WERI-Rb-1 (cell line): ENCODE data around the gene BMPR2.

Experiments
- DNase-seq: peaks from one replicate; pipeline ENCODE4 v3.0.0-alpha.2; 2020
- H3K27ac ChIP-seq: fragments of 250-450 bp; sonication (Bioruptor Pico); 2 replicates; pipeline ENCODE4 v1.5.1; 2020; ENCODE audit warnings: mild to moderate bottlenecking, moderate library complexity
- H3K27me3 ChIP-seq: fragments of 250-450 bp; sonication (Bioruptor Pico); 2 replicates; pipeline ENCODE4 v1.5.1; 2021; ENCODE audit warnings: mild to moderate bottlenecking, low read depth, moderate library complexity; ENCODE audit not compliant: insufficient read depth, severe bottlenecking
- H3K36me3 ChIP-seq: fragments of 250-450 bp; sonication (Bioruptor Pico); 2 replicates; pipeline ENCODE4 v1.5.1; 2020; ENCODE audit warnings: mild to moderate bottlenecking, moderate library complexity
- H3K4me3 ChIP-seq: 2 replicates; pipeline ENCODE4 v1.5.1; 2011; ENCODE audit warnings: low read depth, mild to moderate bottlenecking, control low read depth, low read length
- H3K9me3 ChIP-seq: fragments of 250-450 bp; sonication (Bioruptor Pico); 2 replicates; pipeline ENCODE4 v1.5.1; 2021; ENCODE audit warnings: mild to moderate bottlenecking, moderate library complexity; ENCODE audit not compliant: severe bottlenecking
- TF ChIP-seq, protein P1 (sequence below): IDR thresholded peaks from 2 replicates; pipeline ENCODE4 v1.5.1; 2011; ENCODE audit warnings: low read depth, mild to moderate bottlenecking, control low read depth, inconsistent platforms, low read length

Gene BMPR2

DNA sequence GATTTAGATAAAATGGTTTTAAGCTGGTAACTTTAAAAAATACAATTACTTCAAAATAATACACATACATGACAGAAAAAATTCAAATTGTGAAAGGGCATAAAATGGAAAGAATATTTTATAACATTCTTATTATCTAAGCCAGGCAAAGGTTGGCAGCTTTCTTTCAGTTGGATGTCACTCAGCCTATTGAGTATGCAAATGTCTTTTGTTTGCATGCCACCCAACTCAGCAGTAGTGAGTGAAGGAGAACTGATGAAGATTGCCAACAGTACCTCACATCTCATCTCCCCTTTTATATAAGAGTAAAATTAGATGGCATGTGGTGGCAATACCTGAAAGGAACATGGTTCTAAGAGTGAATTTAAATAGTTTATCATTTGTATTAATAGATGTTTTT is 24.8 kb downstream of the BMPR2 start:
- H3K27me3 ChIP-seq, result no peaks in the 10 kb centered on the region
- no peaks in the 10 kb centered on the region for H3K36me3 ChIP-seq
- H3K27ac ChIP-seq, result no peak overlapping the region
- no peak for DNase-seq
- no peaks in the 10 kb centered on the region for H3K9me3 ChIP-seq
- TF ChIP-seq, protein P1, sequence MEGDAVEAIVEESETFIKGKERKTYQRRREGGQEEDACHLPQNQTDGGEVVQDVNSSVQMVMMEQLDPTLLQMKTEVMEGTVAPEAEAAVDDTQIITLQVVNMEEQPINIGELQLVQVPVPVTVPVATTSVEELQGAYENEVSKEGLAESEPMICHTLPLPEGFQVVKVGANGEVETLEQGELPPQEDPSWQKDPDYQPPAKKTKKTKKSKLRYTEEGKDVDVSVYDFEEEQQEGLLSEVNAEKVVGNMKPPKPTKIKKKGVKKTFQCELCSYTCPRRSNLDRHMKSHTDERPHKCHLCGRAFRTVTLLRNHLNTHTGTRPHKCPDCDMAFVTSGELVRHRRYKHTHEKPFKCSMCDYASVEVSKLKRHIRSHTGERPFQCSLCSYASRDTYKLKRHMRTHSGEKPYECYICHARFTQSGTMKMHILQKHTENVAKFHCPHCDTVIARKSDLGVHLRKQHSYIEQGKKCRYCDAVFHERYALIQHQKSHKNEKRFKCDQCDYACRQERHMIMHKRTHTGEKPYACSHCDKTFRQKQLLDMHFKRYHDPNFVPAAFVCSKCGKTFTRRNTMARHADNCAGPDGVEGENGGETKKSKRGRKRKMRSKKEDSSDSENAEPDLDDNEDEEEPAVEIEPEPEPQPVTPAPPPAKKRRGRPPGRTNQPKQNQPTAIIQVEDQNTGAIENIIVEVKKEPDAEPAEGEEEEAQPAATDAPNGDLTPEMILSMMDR, result no peak
- no peak overlapping the region for H3K4me3 ChIP-seq

DNA sequence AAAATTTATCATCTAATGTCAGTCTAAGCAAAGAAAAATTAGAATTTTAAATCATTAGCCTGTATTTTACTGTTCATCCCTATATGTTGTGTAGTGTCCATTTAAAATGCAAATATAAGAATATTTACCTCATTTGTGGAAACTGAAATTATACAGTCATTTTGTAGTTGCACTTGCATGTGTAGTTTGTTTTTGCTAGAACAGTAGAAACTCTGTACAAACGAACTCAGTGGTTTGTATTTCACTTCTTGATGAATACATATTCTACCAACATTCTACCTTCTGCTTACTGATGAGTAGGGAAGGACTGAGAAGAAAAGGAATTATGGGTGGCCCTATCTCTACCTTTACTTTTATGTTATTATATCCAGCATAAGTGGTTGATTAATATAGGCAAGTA is 29.7 kb downstream of the BMPR2 start:
- no peaks in the 10 kb centered on the region for H3K9me3 ChIP-seq
- TF ChIP-seq, protein P1, result no peak
- no peak for DNase-seq
- H3K27ac ChIP-seq, result no peak overlapping the region
- no peak overlapping the region for H3K4me3 ChIP-seq
- H3K27me3 ChIP-seq, result no peaks in the 10 kb centered on the region
- H3K36me3 ChIP-seq, result no peaks in the 10 kb centered on the region; the same call in 1 of the 2 replicates

DNA sequence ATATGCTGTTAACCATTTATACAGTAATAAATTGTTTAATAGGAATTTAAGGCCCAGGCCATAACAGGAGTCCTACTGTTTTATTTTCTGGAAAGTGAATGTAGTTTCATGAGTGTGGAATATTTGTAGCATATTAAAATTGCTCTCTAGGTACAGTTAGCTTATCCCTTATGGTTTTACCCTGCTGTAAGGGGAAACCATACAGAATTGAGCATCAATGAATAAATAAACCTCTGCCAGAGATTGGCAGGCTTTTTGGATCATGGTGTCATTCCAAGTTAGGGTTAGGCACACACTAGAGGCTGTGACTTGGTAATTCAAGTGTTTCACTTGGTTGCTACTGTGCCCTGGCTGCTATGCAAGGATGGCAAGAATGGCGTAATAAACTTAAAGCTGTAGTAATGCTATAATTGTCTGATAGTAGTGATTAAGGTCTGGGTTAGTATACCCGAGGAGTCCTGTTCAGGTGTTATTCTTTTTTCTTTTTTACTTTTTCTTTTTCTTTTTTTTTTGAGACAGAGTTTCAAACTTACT is 30.4 kb downstream of the BMPR2 start:
- TF ChIP-seq, protein P1, result no peak
- no peaks in the 10 kb centered on the region for H3K9me3 ChIP-seq
- no peak for DNase-seq
- no peaks in the 10 kb centered on the region for H3K27me3 ChIP-seq
- H3K27ac ChIP-seq, result no peak overlapping the region
- H3K4me3 ChIP-seq, result no peak overlapping the region
- H3K36me3 ChIP-seq, result no peaks in the 10 kb centered on the region; the same call in 1 of the 2 replicates

DNA sequence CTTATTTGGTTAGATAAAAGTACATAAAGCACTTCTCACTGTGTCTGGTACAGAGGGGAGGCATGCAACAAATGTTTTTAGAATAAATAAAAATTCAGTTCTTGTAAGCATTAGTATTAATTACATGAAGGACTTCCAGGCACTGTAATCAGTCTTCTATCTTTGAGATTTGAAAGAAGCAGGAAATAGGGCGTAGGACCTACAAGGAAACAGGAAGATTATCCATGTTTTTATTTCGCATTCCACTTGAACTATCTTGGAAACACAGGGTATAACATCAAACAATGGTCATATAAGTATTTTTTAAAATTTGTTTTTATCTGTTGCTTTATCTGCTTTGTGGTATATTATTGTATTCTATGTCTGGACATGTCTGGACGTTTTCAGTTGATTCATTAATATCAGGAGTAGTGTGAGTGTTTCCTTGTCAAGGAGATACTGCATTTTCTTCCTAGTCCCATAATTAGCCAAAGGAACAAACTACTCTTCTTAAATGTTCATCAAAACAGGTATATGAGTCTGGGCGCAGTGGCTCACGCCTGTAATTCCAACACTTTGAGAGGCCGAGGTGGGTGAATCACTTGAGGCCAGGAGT is 32.5 kb downstream of the BMPR2 start:
- H3K27me3 ChIP-seq, result no peaks in the 10 kb centered on the region
- TF ChIP-seq, protein P1, result no peak
- H3K36me3 ChIP-seq, result no peaks in the 10 kb centered on the region; the same call in 1 of the 2 replicates
- no peak overlapping the region for H3K4me3 ChIP-seq
- no peak for DNase-seq
- H3K27ac ChIP-seq, result no peak overlapping the region
- no peaks in the 10 kb centered on the region for H3K9me3 ChIP-seq

DNA sequence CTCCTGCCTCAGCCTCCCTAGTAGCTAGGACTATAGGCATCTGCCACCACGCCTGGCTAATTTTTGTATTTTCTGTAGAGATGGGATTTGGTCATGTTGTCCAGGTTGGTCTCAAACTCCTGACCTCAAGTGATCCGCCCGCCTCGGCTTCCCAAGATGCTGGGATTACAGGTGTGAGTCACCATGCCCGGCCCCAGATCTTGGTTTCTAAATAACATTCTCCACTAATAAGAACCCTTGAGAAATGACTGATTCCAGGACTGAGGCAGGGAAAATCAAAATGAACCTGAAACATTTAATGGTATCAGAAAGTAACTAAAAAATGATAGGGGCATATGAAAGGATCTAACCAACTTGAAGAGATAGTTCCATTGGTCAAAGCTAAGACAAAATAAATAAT is 34.0 kb downstream of the BMPR2 start:
- H3K36me3 ChIP-seq, result no peaks in the 10 kb centered on the region; the same call in 1 of the 2 replicates
- H3K27me3 ChIP-seq, result no peaks in the 10 kb centered on the region
- no peak overlapping the region for H3K4me3 ChIP-seq
- TF ChIP-seq, protein P1, result no peak
- no peak overlapping the region for H3K27ac ChIP-seq
- no peak for DNase-seq
- no peaks in the 10 kb centered on the region for H3K9me3 ChIP-seq

DNA sequence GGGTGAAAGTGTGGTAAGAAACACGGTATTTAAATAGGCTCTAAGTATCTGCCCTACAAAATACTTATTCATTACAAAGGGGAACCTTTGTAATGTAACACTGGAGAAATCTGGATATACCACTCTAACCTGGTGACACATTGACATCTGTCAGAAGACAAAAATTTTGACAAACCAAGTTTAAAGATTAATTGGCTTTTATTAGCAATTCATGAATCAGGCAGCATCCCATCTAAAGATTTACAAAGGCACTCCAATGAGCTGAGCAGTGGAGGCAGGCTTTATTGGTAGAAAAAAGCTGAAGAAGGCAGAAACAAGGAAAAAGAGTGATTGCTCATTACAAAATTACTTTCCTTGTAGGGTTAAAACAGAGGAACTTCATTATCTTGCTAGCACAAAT is 35.0 kb downstream of the BMPR2 start:
- H3K36me3 ChIP-seq, result no peaks in the 10 kb centered on the region; the same call in 1 of the 2 replicates
- no peak overlapping the region for H3K4me3 ChIP-seq
- no peak for DNase-seq
- no peaks in the 10 kb centered on the region for H3K9me3 ChIP-seq
- no peaks in the 10 kb centered on the region for H3K27me3 ChIP-seq
- TF ChIP-seq, protein P1, result no peak
- H3K27ac ChIP-seq, result no peak overlapping the region
